GM23338 (cell line): ENCODE results near the gene TANGO2. TPM values are rescaled to one million over a fixed set of nuclear protein-coding genes. Genes with fewer than 3 reads are reported as not detected.

ENCODE experiments used
- ATAC-seq: fragments of 200-7000 bp; cut with Tn5 transposase; 3 replicates; pipeline ENCODE4 v1.9.1; 2020
- DNase-seq: peaks from one replicate; pipeline ENCODE4 v3.0.0-alpha.2; 2015; ENCODE audit warnings: low spot score
- H2AFZ ChIP-seq: fragments of 200-600 bp; sonication (generic); 2 replicates; pipeline ENCODE4 v1.8.0; 2016; ENCODE audit warnings: antibody characterized with exemption, mild to moderate bottlenecking, moderate library complexity
- H3F3A ChIP-seq: fragments of 200-600 bp; sonication (generic); replicated peaks from 2 replicates; pipeline ENCODE4 v1.8.0; 2017; ENCODE audit warnings: antibody characterized with exemption, mixed run types, low read depth
- H3K27ac ChIP-seq: fragments of 200-600 bp; sonication (generic); 2 replicates; pipeline ENCODE4 v1.6.1; 2016; ENCODE audit warnings: low read depth
- H3K27me3 ChIP-seq: fragments of 200-600 bp; sonication (generic); 2 replicates; pipeline ENCODE4 v1.8.0; 2016; ENCODE audit warnings: mild to moderate bottlenecking, mixed run types, moderate library complexity; ENCODE audit not compliant: insufficient read depth
- H3K36me3 ChIP-seq: fragments of 200-600 bp; sonication (generic); 2 replicates; pipeline ENCODE4 v1.8.0; 2016; ENCODE audit warnings: mild to moderate bottlenecking; ENCODE audit not compliant: insufficient read depth
- H3K4me1 ChIP-seq: fragments of 200-600 bp; sonication (generic); 2 replicates; pipeline ENCODE4 v1.8.0; 2016; ENCODE audit warnings: mild to moderate bottlenecking, moderate library complexity; ENCODE audit not compliant: insufficient read depth
- H3K4me2 ChIP-seq: fragments of 200-600 bp; sonication (generic); 2 replicates; pipeline ENCODE4 v1.7.1; 2017; ENCODE audit warnings: mixed run types
- H3K4me3 ChIP-seq: fragments of 200-600 bp; sonication (generic); 2 replicates; pipeline ENCODE4 v1.6.1; 2016; ENCODE audit warnings: mixed run types
- H3K79me2 ChIP-seq: fragments of 200-600 bp; sonication (generic); replicated peaks from 2 replicates; pipeline ENCODE4 v1.8.0; 2017; ENCODE audit warnings: mild to moderate bottlenecking; ENCODE audit not compliant: insufficient read depth
- H3K9me2 ChIP-seq: fragments of 200-600 bp; sonication (generic); 2 replicates; pipeline ENCODE4 v1.8.0; 2017; ENCODE audit not compliant: insufficient read depth
- H4K20me1 ChIP-seq: fragments of 200-600 bp; sonication (generic); replicated peaks from 2 replicates; pipeline ENCODE4 v1.8.0; 2017; ENCODE audit warnings: mild to moderate bottlenecking; ENCODE audit not compliant: insufficient read depth
- H3K27ac Mint-ChIP-seq: 2 replicates; pipeline ENCODE4 v1.8.0; 2020; ENCODE audit warnings: inconsistent platforms, mild to moderate bottlenecking, moderate library complexity, mixed read lengths
- H3K27me3 Mint-ChIP-seq: 3 replicates; pipeline ENCODE4 v1.8.0; 2022; ENCODE audit warnings: low read depth, mild to moderate bottlenecking, moderate library complexity, mixed read lengths, inconsistent platforms; ENCODE audit not compliant: insufficient read depth, poor library complexity
- H3K36me3 Mint-ChIP-seq: 3 replicates; pipeline ENCODE4 v1.8.0; 2021; ENCODE audit warnings: low read depth, mild to moderate bottlenecking, inconsistent platforms, moderate library complexity, mixed read lengths
- H3K4me1 Mint-ChIP-seq: 3 replicates; pipeline ENCODE4 v1.8.0; 2020; ENCODE audit warnings: mild to moderate bottlenecking, inconsistent platforms, mixed read lengths
- H3K4me3 Mint-ChIP-seq: 3 replicates; pipeline ENCODE4 v1.8.0; 2021; ENCODE audit warnings: moderate library complexity, mild to moderate bottlenecking, inconsistent platforms, mixed read lengths
- H3K9me3 Mint-ChIP-seq: 3 replicates; pipeline ENCODE4 v1.8.0; 2020; ENCODE audit warnings: moderate library complexity, mild to moderate bottlenecking, inconsistent platforms, mixed read lengths
- EZH2 ChIP-seq: fragments of 200-600 bp; sonication (generic); IDR thresholded peaks from one replicate; pipeline ENCODE4 v1.8.0; 2017; ENCODE audit warnings: antibody characterized with exemption, mild to moderate bottlenecking, low read depth; ENCODE audit not compliant: unreplicated experiment
- EZH2phosphoT487 ChIP-seq: fragments of 200-600 bp; sonication (generic); IDR thresholded peaks from one replicate; pipeline ENCODE4 v1.8.1; 2018; ENCODE audit warnings: antibody characterized with exemption; ENCODE audit not compliant: unreplicated experiment
- JUNB ChIP-seq: IDR thresholded peaks from one replicate; pipeline ENCODE4 v1.6.1; 2016; ENCODE audit warnings: antibody characterized with exemption; ENCODE audit not compliant: unreplicated experiment
- STAT1 ChIP-seq: IDR thresholded peaks from one replicate; pipeline ENCODE4 v1.6.1; 2016; ENCODE audit warnings: antibody characterized with exemption; ENCODE audit not compliant: unreplicated experiment
- polyA plus RNA-seq: library from polyadenylated mRNA; unstranded; fragments of >200 nt; fragmentation: Nextera tagmentation; extraction: Ambion mirVana; gene quantifications from 2 replicates; pipeline ENCODE4 v1.2.1, GENCODE V29; 2016
- total RNA-seq: library from RNA; depleted of rRNA; stranded (reverse); fragments of >200 nt; shearing (Covaris generic); gene quantifications from 2 replicates; pipeline ENCODE4 v1.2.3, GENCODE V29; 2014
- TF ChIP-seq, protein P1 (sequence below): IDR thresholded peaks from one replicate; pipeline ENCODE4 v1.6.1; 2018; ENCODE audit warnings: antibody characterized with exemption; ENCODE audit not compliant: unreplicated experiment
- TF ChIP-seq, protein P2 (sequence below), 2 experiments: fragments of 200-600 bp in 1 of 2; sonication (generic) in 1 of 2; conservative IDR thresholded peaks; 2 replicates each; pipeline versions ENCODE4 v1.5.1 to v1.6.1; 2016 to 2017; ENCODE audit warnings: antibody characterized with exemption in 2 of 2, low read depth in 2 of 2, mild to moderate bottlenecking in 2 of 2, moderate library complexity in 1 of 2

TANGO2 gene
- total and polyA plus RNA-seq, 2 experiments from 2014 or later: 6.9 to 15.0 TPM

DNA sequence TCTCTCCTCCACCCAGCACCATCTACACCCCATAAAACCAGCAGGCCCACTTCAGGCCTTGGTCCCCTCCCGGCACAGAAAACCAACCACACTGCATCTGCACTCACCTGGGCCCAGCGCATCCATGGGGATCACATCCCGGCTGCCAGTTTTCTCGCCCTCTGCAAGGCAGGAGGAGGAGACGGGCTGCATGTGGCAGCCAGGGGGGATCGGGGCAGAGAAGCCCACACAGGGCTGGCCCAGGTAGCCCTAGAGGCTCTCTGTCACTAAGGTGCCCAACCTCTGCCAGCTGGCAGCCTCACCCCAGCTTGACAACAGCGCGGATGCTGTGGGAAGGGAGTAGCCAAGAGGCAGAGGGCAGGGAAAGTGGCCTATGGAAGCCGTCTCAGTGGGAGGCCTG lies 48.7 kb upstream of the TANGO2 start (continued):
- TF ChIP-seq, protein P1, sequence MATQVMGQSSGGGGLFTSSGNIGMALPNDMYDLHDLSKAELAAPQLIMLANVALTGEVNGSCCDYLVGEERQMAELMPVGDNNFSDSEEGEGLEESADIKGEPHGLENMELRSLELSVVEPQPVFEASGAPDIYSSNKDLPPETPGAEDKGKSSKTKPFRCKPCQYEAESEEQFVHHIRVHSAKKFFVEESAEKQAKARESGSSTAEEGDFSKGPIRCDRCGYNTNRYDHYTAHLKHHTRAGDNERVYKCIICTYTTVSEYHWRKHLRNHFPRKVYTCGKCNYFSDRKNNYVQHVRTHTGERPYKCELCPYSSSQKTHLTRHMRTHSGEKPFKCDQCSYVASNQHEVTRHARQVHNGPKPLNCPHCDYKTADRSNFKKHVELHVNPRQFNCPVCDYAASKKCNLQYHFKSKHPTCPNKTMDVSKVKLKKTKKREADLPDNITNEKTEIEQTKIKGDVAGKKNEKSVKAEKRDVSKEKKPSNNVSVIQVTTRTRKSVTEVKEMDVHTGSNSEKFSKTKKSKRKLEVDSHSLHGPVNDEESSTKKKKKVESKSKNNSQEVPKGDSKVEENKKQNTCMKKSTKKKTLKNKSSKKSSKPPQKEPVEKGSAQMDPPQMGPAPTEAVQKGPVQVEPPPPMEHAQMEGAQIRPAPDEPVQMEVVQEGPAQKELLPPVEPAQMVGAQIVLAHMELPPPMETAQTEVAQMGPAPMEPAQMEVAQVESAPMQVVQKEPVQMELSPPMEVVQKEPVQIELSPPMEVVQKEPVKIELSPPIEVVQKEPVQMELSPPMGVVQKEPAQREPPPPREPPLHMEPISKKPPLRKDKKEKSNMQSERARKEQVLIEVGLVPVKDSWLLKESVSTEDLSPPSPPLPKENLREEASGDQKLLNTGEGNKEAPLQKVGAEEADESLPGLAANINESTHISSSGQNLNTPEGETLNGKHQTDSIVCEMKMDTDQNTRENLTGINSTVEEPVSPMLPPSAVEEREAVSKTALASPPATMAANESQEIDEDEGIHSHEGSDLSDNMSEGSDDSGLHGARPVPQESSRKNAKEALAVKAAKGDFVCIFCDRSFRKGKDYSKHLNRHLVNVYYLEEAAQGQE: no peak
- TF ChIP-seq, protein P2, sequence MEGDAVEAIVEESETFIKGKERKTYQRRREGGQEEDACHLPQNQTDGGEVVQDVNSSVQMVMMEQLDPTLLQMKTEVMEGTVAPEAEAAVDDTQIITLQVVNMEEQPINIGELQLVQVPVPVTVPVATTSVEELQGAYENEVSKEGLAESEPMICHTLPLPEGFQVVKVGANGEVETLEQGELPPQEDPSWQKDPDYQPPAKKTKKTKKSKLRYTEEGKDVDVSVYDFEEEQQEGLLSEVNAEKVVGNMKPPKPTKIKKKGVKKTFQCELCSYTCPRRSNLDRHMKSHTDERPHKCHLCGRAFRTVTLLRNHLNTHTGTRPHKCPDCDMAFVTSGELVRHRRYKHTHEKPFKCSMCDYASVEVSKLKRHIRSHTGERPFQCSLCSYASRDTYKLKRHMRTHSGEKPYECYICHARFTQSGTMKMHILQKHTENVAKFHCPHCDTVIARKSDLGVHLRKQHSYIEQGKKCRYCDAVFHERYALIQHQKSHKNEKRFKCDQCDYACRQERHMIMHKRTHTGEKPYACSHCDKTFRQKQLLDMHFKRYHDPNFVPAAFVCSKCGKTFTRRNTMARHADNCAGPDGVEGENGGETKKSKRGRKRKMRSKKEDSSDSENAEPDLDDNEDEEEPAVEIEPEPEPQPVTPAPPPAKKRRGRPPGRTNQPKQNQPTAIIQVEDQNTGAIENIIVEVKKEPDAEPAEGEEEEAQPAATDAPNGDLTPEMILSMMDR (conservative IDR thresholded peaks at IDR 0.05; ENCODE audit: low read depth in 2 of 2): no peak
- TF ChIP-seq STAT1 (no peak), JUNB (no peak), EZH2 (no peak)

DNA sequence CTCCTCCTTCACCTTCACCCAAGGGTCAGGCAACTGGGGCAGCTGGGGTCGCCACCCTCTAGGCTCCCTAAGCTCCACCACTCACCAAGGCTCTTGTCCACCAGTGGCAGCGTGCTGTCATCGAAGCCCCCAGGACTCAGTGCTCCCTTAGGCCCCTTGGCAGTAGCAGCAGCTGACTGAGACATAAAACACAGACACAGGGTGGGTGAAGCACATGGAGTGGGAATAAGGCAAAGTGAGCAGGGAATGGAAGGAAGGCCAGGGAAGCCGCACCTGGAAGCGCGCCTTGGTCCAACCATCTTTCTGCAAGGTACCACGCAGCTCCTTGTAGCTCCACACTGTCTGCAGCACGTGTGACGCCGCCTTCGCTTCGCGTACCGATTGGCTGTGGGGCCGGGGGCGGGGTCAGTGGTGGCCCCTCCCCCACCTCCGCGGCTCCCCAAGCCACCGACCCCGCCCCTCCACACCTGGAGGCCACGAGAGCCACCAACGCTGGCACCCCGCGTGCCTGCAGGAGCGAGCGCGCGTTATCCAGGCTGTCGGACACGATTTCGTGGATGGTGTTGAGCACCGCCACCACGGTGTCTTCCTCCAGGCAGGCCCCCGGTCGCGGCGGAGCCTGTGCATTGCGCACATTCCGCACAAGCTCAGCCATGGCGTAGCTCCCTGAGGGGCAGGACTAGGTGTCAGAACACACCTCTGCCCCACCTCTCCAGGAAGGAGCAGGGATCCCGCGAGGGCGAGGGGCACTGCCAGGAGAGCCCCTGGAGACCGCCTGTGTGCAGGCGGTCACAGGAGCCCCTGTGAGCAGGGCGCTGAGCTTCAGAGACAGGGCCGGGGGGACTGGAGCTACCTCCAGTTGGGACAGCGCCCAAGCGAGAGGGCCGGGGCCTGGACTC lies 48.0 kb upstream of the TANGO2 start:
- Histone ChIP-seq H3K4me1 (peaks cover 10% of the 10 kb centered on the region), H3K4me3 (no peak overlapping the region), H3F3A (0 out of 2 replicates have a peak, but pooled peaks cover 3% of the 10 kb centered on the region), H4K20me1 (no peaks in the 10 kb centered on the region; the same call in 1 of the 2 replicates), H2AFZ (no peak overlapping the region), H3K27me3 (no peaks in the 10 kb centered on the region), H3K4me2 (no peak overlapping the region), H3K27ac (no peak overlapping the region), H3K9me2 (no peaks in the 10 kb centered on the region), H3K79me2 (no peaks in the 10 kb centered on the region), H3K36me3 (no peaks in the 10 kb centered on the region)
- peak; percentile 1; the same call in 1 of the 3 replicates for ATAC-seq
- H3K9me3 Mint-ChIP-seq: no peaks in the 10 kb centered on the region
- peak; percentile 49 for DNase-seq
- no peak overlapping the region for H3K4me3 Mint-ChIP-seq
- H3K27me3 Mint-ChIP-seq: peaks cover 7% of the 10 kb centered on the region
- no peak overlapping the region for H3K27ac Mint-ChIP-seq
- H3K36me3 Mint-ChIP-seq: peaks cover 20% of the 10 kb centered on the region
- TF ChIP-seq STAT1 (no peak), JUNB (no peak), EZH2phosphoT487 (no peak)
- H3K4me1 Mint-ChIP-seq: peaks cover 17% of the 10 kb centered on the region
